Hepatocyte (in vitro differentiated cells): ENCODE measurements around the gene NUMA1. TPM values are rescaled to one million over a fixed set of nuclear protein-coding genes. Genes with fewer than 3 reads are reported as not detected.

Source experiments
- DNase-seq: peaks from one replicate; pipeline ENCODE4 v3.0.0-alpha.2; 2016; ENCODE audit warnings: low spot score
- H2AFZ ChIP-seq: fragments of 200-600 bp; sonication (generic); 2 replicates; pipeline ENCODE4 v1.6.0; 2016; ENCODE audit warnings: antibody characterized with exemption, mild to moderate bottlenecking
- H3K27ac ChIP-seq: fragments of 200-600 bp; sonication (generic); 2 replicates; pipeline ENCODE4 v1.5.1; 2016; ENCODE audit warnings: mild to moderate bottlenecking
- H3K27me3 ChIP-seq: fragments of 200-600 bp; sonication (generic); 2 replicates; pipeline ENCODE4 v1.6.1; 2016
- H3K36me3 ChIP-seq: fragments of 200-600 bp; sonication (generic); replicated peaks from 2 replicates; pipeline ENCODE4 v1.5.1; 2016; ENCODE audit warnings: low read depth; ENCODE audit not compliant: insufficient read depth
- H3K4me1 ChIP-seq: fragments of 200-600 bp; sonication (generic); 2 replicates; pipeline ENCODE4 v1.5.1; 2016; ENCODE audit warnings: mild to moderate bottlenecking, moderate library complexity; ENCODE audit not compliant: insufficient read depth
- H3K4me2 ChIP-seq: fragments of 200-600 bp; sonication (generic); 2 replicates; pipeline ENCODE4 v1.6.0; 2016
- H3K4me3 ChIP-seq: fragments of 200-600 bp; sonication (generic); 2 replicates; pipeline ENCODE4 v1.5.1; 2016; ENCODE audit warnings: mild to moderate bottlenecking
- H3K79me2 ChIP-seq: fragments of 200-600 bp; sonication (generic); 2 replicates; pipeline ENCODE4 v1.6.0; 2017; ENCODE audit warnings: mild to moderate bottlenecking
- H3K9me2 ChIP-seq: fragments of 200-600 bp; sonication (generic); replicated peaks from 2 replicates; pipeline ENCODE4 v1.6.0; 2017; ENCODE audit warnings: mild to moderate bottlenecking; ENCODE audit not compliant: insufficient read depth
- H3K9me3 ChIP-seq: fragments of 200-600 bp; sonication (generic); 2 replicates; pipeline ENCODE4 v1.5.1; 2016; ENCODE audit warnings: low read depth, mild to moderate bottlenecking
- H4K20me1 ChIP-seq: fragments of 200-600 bp; sonication (generic); 2 replicates; pipeline ENCODE4 v1.6.0; 2016; ENCODE audit warnings: mild to moderate bottlenecking; ENCODE audit not compliant: insufficient read depth, poor library complexity, severe bottlenecking
- EZH2 ChIP-seq: fragments of 200-600 bp; sonication (generic); IDR thresholded peaks from 2 replicates; pipeline ENCODE4 v1.6.1; 2016; ENCODE audit warnings: antibody characterized with exemption, mild to moderate bottlenecking, borderline replicate concordance
- EZH2phosphoT487 ChIP-seq: fragments of 200-600 bp; sonication (generic); IDR thresholded peaks from one replicate; pipeline ENCODE4 v1.6.1; 2018; ENCODE audit warnings: antibody characterized with exemption, mild to moderate bottlenecking, low read depth, moderate library complexity; ENCODE audit not compliant: unreplicated experiment, severe bottlenecking
- WGBS: methylation state at CpG from one replicate; pipeline ENCODE4 v1.1.6; 2016; ENCODE audit warnings: low lambda C conversion rate; ENCODE audit errors: missing lambda C conversion rate; 5-methylcytosine and 5-hydroxymethylcytosine counted together
- polyA plus RNA-seq: library from polyadenylated mRNA; unstranded; fragments of >200 nt; fragmentation: Nextera tagmentation; extraction: Ambion mirVana; gene quantifications from 2 replicates; pipeline ENCODE4 v1.2.1, GENCODE V29; 2016
- total RNA-seq: library from RNA; depleted of rRNA; stranded (reverse); fragments of >200 nt; gene quantifications from 2 replicates; pipeline ENCODE4 v1.2.3, GENCODE V29; 2014
- TF ChIP-seq, protein P1 (sequence below): fragments of 200-600 bp; sonication (generic); IDR thresholded peaks from 2 replicates; pipeline ENCODE4 v1.5.1; 2016; ENCODE audit warnings: antibody characterized with exemption, mild to moderate bottlenecking; ENCODE audit not compliant: poor library complexity

NUMA1 gene
- total and polyA plus RNA-seq, 2 experiments from 2014 or later: 103 to 140 TPM

DNA sequence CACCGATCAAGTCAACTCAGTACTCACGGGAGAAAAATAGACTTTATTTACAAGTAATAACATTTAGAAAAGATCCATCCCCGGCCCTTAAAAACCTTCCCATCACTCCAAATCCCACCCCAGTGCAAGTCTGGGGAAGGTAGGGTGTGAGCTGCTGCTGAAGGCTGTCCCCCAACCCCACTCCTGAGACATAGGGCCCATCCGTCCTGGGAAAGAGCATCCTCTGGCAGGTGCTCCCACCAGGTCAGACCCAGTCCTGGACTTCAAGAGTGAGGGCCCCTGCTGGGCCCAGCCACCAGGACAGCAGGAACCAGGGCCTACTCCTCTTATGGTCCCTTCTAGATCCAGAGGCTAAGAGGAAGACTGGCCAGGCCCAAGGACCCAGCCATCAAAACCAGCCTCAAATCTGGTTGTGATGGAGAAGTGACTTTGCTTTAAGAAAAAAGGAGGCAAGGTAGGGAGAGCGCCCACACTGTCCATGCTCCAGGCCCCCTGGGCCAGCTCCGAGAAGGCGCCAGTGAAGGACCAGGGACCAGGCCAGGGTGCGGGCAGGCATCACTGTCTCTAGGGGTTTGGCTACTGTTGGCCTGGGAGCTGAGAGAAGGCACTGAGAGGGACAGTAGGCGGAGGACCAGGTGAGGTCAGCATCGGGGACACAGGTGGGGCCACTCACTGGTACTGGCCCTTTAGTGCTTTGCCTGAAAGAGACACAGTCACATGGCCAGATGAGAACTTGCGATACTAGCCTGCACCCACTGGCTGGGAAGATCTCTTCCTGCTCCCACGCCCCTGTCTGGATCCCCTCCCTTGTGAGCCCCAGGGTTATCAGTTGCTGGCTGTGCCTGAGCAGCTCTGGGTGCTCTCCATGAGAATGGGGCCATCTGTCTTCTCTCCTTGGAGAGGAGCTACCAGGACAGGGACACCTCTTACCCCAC is 77.2 kb downstream of the NUMA1 start:
- no peaks in the 10 kb centered on the region for H3K4me1 ChIP-seq
- no peak overlapping the region for H3K27ac ChIP-seq
- no peak overlapping the region for H3K4me3 ChIP-seq
- no peak overlapping the region for H3K4me2 ChIP-seq
- no peaks in the 10 kb centered on the region for H3K79me2 ChIP-seq
- TF ChIP-seq EZH2phosphoT487 (no peak), EZH2 (no peak)
- TF ChIP-seq, protein P1, sequence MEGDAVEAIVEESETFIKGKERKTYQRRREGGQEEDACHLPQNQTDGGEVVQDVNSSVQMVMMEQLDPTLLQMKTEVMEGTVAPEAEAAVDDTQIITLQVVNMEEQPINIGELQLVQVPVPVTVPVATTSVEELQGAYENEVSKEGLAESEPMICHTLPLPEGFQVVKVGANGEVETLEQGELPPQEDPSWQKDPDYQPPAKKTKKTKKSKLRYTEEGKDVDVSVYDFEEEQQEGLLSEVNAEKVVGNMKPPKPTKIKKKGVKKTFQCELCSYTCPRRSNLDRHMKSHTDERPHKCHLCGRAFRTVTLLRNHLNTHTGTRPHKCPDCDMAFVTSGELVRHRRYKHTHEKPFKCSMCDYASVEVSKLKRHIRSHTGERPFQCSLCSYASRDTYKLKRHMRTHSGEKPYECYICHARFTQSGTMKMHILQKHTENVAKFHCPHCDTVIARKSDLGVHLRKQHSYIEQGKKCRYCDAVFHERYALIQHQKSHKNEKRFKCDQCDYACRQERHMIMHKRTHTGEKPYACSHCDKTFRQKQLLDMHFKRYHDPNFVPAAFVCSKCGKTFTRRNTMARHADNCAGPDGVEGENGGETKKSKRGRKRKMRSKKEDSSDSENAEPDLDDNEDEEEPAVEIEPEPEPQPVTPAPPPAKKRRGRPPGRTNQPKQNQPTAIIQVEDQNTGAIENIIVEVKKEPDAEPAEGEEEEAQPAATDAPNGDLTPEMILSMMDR: no peak
- WGBS: 89% methylated on average over 12 of the region's 12 CpGs
- H3K27me3 ChIP-seq: no peaks in the 10 kb centered on the region
- H3K9me3 ChIP-seq: no peaks in the 10 kb centered on the region
- H3K36me3 ChIP-seq: peaks cover 3% of the 10 kb centered on the region
- no peak overlapping the region for H2AFZ ChIP-seq
- H3K9me2 ChIP-seq: no peaks in the 10 kb centered on the region
- H4K20me1 ChIP-seq: peaks cover 3% of the 10 kb centered on the region
- no peak for DNase-seq

DNA sequence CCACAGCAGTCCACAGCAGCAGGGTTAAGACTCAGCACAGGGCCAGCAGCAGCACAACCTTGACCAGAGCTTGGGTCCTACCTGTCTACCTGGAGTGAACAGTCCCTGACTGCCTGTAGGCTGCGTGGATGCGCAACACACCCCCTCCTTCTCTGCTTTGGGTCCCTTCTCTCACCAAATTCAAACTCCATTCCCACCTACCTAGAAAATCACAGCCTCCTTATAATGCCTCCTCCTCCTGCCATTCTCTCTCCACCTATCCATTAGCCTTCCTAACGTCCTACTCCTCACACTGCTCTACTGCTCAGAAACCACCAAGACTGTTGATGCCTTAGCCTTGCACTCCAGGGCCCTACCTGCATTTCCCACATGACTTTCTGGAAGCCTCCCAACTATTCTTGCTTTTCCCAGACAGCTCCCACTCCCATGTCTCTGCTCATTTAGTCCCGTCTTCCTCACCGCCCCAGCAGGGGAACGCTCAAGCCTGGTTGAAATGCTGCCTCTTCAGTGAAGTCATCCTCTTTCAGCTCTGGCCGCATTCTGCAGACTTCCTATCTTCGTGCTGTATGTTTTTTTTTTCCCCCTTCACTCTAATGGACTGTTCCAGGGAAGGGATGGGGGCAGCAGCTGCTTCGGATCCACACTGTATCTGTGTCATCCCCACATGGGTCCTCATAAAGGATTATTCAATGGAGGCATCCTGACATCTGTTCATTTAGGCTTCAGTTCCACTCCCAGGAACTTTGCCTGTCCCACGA is 78.3 kb downstream of the NUMA1 start:
- Histone ChIP-seq H3K27me3 (no peaks in the 10 kb centered on the region), H4K20me1 (peaks cover 3% of the 10 kb centered on the region), H3K4me3 (no peak overlapping the region), H3K9me3 (no peaks in the 10 kb centered on the region), H2AFZ (no peak overlapping the region), H3K36me3 (no peaks in the 10 kb centered on the region), H3K9me2 (no peaks in the 10 kb centered on the region), H3K4me1 (no peaks in the 10 kb centered on the region), H3K27ac (no peak overlapping the region), H3K79me2 (no peaks in the 10 kb centered on the region), H3K4me2 (no peak overlapping the region)
- WGBS: 69% methylated on average over 10 of the region's 10 CpGs
- DNase-seq: no peak
- TF ChIP-seq EZH2phosphoT487 (no peak), EZH2 (no peak)
- TF ChIP-seq, protein P1: no peak

DNA sequence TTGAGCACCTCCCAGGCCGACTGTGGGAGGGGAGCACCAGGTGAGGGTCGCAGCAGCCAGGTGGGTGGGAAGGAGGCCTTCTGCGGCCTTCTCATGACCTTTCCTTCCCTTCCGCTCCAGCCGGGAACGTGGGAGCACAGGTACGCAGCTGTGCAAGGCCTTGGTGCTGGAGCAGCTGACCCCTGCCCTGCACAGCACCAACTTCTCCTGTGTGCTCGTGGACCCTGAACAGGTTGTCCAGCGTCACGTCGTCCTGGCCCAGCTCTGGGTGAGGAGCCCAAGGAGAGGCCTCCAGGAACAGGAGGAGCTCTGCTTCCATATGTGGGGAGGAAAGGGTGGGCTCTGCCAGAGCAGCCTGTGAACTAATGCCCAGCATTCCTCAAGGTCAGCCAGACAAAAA is 79.1 kb downstream of the NUMA1 start:
- no peak overlapping the region for H3K4me2 ChIP-seq
- H3K79me2 ChIP-seq: no peaks in the 10 kb centered on the region
- no peaks in the 10 kb centered on the region for H3K9me2 ChIP-seq
- no peak for DNase-seq
- no peaks in the 10 kb centered on the region for H3K27me3 ChIP-seq
- WGBS: 85% methylated on average over 11 of the region's 11 CpGs
- H3K4me1 ChIP-seq: no peaks in the 10 kb centered on the region
- H3K27ac ChIP-seq: no peak overlapping the region
- H3K36me3 ChIP-seq: no peaks in the 10 kb centered on the region
- H4K20me1 ChIP-seq: peaks cover 3% of the 10 kb centered on the region
- H2AFZ ChIP-seq: no peak overlapping the region
- TF ChIP-seq, protein P1: no peak
- TF ChIP-seq EZH2: no peak
- no peak for TF ChIP-seq EZH2phosphoT487
- no peaks in the 10 kb centered on the region for H3K9me3 ChIP-seq
- H3K4me3 ChIP-seq: no peak overlapping the region
